Trophoblast cell (in vitro differentiated cells and primary cell): ENCODE measurements around the gene IRF7.

ENCODE experiments used
- DNase-seq, 2 donors: peaks; one replicate each; pipeline ENCODE4 v3.0.0-alpha.2; 2016
- H2AFZ ChIP-seq: 2 replicates; pipeline ENCODE4 v1.6.1; 2013; ENCODE audit warnings: low read length, moderate library complexity, mild to moderate bottlenecking; ENCODE audit not compliant: insufficient read depth, poor library complexity
- H2AK5ac ChIP-seq: 2 replicates; pipeline ENCODE4 v1.6.1; 2013; ENCODE audit warnings: mild to moderate bottlenecking, low read length
- H2BK120ac ChIP-seq: 2 replicates; pipeline ENCODE4 v1.6.1; 2013; ENCODE audit warnings: low read length, mild to moderate bottlenecking, moderate library complexity; ENCODE audit not compliant: insufficient read depth, poor library complexity
- H2BK12ac ChIP-seq: 2 replicates; pipeline ENCODE4 v1.6.1; 2013; ENCODE audit warnings: mild to moderate bottlenecking, low read length, moderate library complexity
- H2BK5ac ChIP-seq: 2 replicates; pipeline ENCODE4 v1.6.1; 2013; ENCODE audit warnings: low read length, low read depth, moderate library complexity, mild to moderate bottlenecking; ENCODE audit not compliant: poor library complexity
- H3K14ac ChIP-seq: 2 replicates; pipeline ENCODE4 v1.6.1; 2013; ENCODE audit warnings: mild to moderate bottlenecking, low read length
- H3K18ac ChIP-seq: 2 replicates; pipeline ENCODE4 v1.6.1; 2013; ENCODE audit warnings: mild to moderate bottlenecking, low read length
- H3K23ac ChIP-seq: 2 replicates; pipeline ENCODE4 v1.6.1; 2013; ENCODE audit warnings: low read length
- H3K27ac ChIP-seq: 2 replicates; pipeline ENCODE4 v1.5.1; 2013; ENCODE audit warnings: low read depth, mild to moderate bottlenecking, inconsistent platforms, low read length, moderate library complexity
- H3K27me3 ChIP-seq: 2 replicates; pipeline ENCODE4 v1.6.1; 2013; ENCODE audit warnings: inconsistent platforms, mild to moderate bottlenecking, low read length, moderate library complexity; ENCODE audit not compliant: insufficient read depth
- H3K36me3 ChIP-seq, 2 experiments: 1 replicate in 1 of 2; 2 replicates in 1 of 2; pipeline ENCODE4 v1.6.1; 2013; ENCODE audit warnings: low read length in 2 of 2, mild to moderate bottlenecking in 2 of 2, moderate library complexity in 1 of 2; ENCODE audit not compliant: insufficient read depth in 2 of 2, control insufficient read depth in 1 of 2
- H3K4ac ChIP-seq: 2 replicates; pipeline ENCODE4 v1.6.1; 2013; ENCODE audit warnings: low read depth, mild to moderate bottlenecking, low read length, moderate library complexity
- H3K4me1 ChIP-seq, 2 experiments: 1 replicate in 1 of 2; 2 replicates in 1 of 2; pipeline ENCODE4 v1.6.1; 2013; ENCODE audit warnings: low read length in 2 of 2, mild to moderate bottlenecking in 2 of 2, moderate library complexity in 1 of 2; ENCODE audit not compliant: insufficient read depth in 2 of 2, control insufficient read depth in 1 of 2
- H3K4me2 ChIP-seq: 2 replicates; pipeline ENCODE4 v1.6.1; 2013; ENCODE audit warnings: inconsistent platforms, mild to moderate bottlenecking, low read length, moderate library complexity
- H3K4me3 ChIP-seq: 2 replicates; pipeline ENCODE4 v1.5.1; 2013; ENCODE audit warnings: mild to moderate bottlenecking, low read depth, low read length, inconsistent platforms
- H3K79me1 ChIP-seq: one replicate; pipeline ENCODE4 v1.6.1; 2013; ENCODE audit warnings: low read length
- H3K79me2 ChIP-seq: 2 replicates; pipeline ENCODE4 v1.6.1; 2013; ENCODE audit warnings: low read length, mild to moderate bottlenecking; ENCODE audit not compliant: control insufficient read depth, insufficient read depth, poor library complexity
- H3K9ac ChIP-seq: 2 replicates; pipeline ENCODE4 v1.6.1; 2013; ENCODE audit warnings: mild to moderate bottlenecking, low read length
- H3K9me3 ChIP-seq: 2 replicates; pipeline ENCODE4 v1.6.1; 2013; ENCODE audit warnings: low read depth, mild to moderate bottlenecking, control low read depth, inconsistent platforms, low read length; ENCODE audit not compliant: insufficient read depth
- H4K12ac ChIP-seq: 2 replicates; pipeline ENCODE4 v1.6.1; 2013; ENCODE audit warnings: low read depth, mild to moderate bottlenecking, low read length, moderate library complexity
- H4K8ac ChIP-seq: 2 replicates; pipeline ENCODE4 v1.6.1; 2013; ENCODE audit warnings: low read depth, mild to moderate bottlenecking, low read length, moderate library complexity
- H4K91ac ChIP-seq: one replicate; pipeline ENCODE4 v1.6.1; 2013; ENCODE audit warnings: low read depth, mild to moderate bottlenecking, low read length, moderate library complexity
- WGBS: extraction: QIAGEN DNeasy Blood & Tissue Kit; methylation state at CpG from one replicate; pipeline ENCODE4 v1.1.7; 2013; ENCODE audit warnings: missing lambda C conversion rate; ENCODE audit not compliant: insufficient read length, insufficient coverage; ENCODE audit errors: extremely low coverage; 5-methylcytosine and 5-hydroxymethylcytosine counted together

The IRF7 gene

DNA sequence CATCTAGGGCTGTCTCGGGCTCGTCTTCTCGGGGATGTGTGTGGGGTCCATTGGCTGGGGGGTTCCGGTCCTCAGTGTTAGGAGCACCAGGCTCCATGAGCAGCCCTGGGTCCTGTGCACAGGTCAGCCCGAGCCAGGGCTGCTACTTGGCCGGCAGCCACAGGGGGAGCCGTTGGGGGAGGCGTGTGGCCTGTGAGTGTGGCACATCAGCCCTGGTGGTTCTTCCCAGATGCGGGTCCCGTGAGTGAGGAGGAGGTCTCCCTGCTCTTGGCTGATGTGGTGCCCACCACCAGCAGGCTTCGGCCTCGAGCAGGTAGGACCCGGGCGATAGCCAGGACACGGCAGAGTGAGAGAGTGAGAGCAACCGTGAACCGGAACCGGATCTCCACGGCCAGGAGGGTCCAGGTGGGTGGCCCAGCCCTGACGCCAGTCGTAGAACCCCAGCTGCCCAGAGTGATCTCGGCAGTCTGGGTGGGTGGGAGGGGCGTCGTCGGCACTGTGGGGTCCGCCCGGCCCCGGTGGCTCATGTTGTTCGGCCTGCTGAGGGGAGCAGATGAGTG, 18.5 kb downstream of the IRF7 start:
- DNase-seq = no peak
- no peaks in the 10 kb centered on the region for H3K4me1 ChIP-seq

DNA sequence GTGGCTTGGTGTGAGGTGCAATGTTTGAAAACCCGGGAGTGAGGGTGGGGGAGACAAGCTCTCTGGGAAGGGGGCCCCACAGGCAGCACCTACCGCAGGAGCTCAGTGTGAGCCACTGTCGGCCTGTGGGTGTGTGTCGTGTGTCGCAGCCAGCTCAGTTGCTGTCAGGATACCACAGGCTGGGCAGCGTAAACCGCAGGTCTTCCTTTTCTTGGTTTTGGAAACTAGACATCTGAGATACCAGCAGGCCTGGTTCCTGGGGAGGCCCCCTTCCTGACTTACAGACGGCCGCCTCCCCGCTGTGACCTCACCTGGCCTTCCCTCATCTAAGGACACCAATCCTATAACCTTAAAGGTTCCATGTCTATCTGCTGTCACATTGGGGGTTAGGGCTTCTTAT, 19.4 kb downstream of the IRF7 start:
- Histone ChIP-seq H3K23ac (no peak overlapping the region), H3K27ac (no peak overlapping the region), H2AFZ (no peak overlapping the region), H2BK5ac (no peak overlapping the region), H3K27me3 (no peaks in the 10 kb centered on the region), H4K12ac (no peak overlapping the region), H3K79me2 (no peaks in the 10 kb centered on the region), H4K91ac (no peak overlapping the region), H3K4me2 (no peak overlapping the region), H4K8ac (no peak overlapping the region), H3K79me1 (no peaks in the 10 kb centered on the region), H3K4me3 (no peak overlapping the region), H2BK120ac (no peak overlapping the region), H3K9ac (no peak overlapping the region), H2BK12ac (no peak overlapping the region), H3K18ac (no peak overlapping the region), H3K14ac (no peak overlapping the region), H3K9me3 (peaks cover 2% of the 10 kb centered on the region), H2AK5ac (no peak overlapping the region), H3K36me3 (peaks cover 82 to 85% of the 10 kb centered on the region in 2 experiments), H3K4me1 (no peaks in the 10 kb centered on the region), H3K4ac (no peak overlapping the region)
- no peak for DNase-seq
- WGBS = no CpG with 5 or more reads among the region's 10 CpGs

More for the DNA sequence above, 18.5 kb downstream of the IRF7 start:
- Histone ChIP-seq H4K91ac (no peak overlapping the region), H2BK5ac (no peak overlapping the region), H3K27ac (no peak overlapping the region), H3K36me3 (peaks cover 85 to 87% of the 10 kb centered on the region in 2 experiments), H3K9ac (no peak overlapping the region), H4K12ac (peak overlapping the region; percentile 4), H4K8ac (no peak overlapping the region), H3K18ac (no peak overlapping the region), H3K79me2 (no peaks in the 10 kb centered on the region), H3K4ac (no peak overlapping the region), H3K79me1 (no peaks in the 10 kb centered on the region), H3K27me3 (no peaks in the 10 kb centered on the region), H2BK12ac (no peak overlapping the region), H3K4me3 (no peak overlapping the region), H2AK5ac (no peak overlapping the region), H2AFZ (no peak overlapping the region), H3K14ac (no peak overlapping the region), H2BK120ac (no peak overlapping the region), H3K9me3 (peaks cover 2% of the 10 kb centered on the region), H3K4me2 (no peak overlapping the region), H3K23ac (no peak overlapping the region)
- no CpG with 5 or more reads among the region's 29 CpGs for WGBS

DNA sequence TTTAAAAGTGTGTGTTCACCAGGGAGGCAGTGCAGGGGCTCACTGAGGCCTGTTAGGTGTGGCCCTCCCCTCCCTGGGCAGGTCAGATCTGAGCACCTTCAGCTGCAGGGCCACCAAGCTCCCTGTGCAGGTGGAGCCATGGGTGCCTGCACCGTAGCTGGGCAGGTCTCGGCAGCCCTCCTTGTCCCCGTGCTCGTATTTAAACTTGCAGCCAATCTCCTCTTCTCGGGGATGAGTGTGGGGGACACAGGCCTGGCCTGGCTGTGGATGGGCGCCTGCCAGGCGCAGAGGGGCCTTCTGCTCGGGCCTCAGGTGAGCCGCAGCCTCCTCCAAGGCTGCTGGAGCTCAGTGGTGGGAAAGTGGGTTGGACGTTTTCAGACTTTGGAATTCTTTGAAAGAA, 20.4 kb downstream of the IRF7 start:
- H3K27ac ChIP-seq = no peak overlapping the region
- WGBS = no CpG with 5 or more reads among the region's 10 CpGs
- H3K4me2 ChIP-seq = no peak overlapping the region
- H2AK5ac ChIP-seq = no peak overlapping the region
- no peaks in the 10 kb centered on the region for H3K27me3 ChIP-seq
- no peaks in the 10 kb centered on the region for H3K4me1 ChIP-seq
- peaks cover 2% of the 10 kb centered on the region for H3K9me3 ChIP-seq
- H2BK12ac ChIP-seq = no peak overlapping the region
- H3K79me1 ChIP-seq = no peaks in the 10 kb centered on the region
- H3K9ac ChIP-seq = no peak overlapping the region
- H3K4me3 ChIP-seq = no peak overlapping the region
- H3K23ac ChIP-seq = no peak overlapping the region
- H3K18ac ChIP-seq = no peak overlapping the region
- H2BK120ac ChIP-seq = no peak overlapping the region
- H2AFZ ChIP-seq = no peak overlapping the region
- peaks cover 84 to 85% of the 10 kb centered on the region in 2 experiments for H3K36me3 ChIP-seq
- H3K14ac ChIP-seq = no peak overlapping the region
- no peak overlapping the region for H2BK5ac ChIP-seq
- no peak overlapping the region for H4K8ac ChIP-seq
- H3K79me2 ChIP-seq = no peaks in the 10 kb centered on the region
- no peak for DNase-seq
- no peak overlapping the region for H4K91ac ChIP-seq
- no peak overlapping the region for H3K4ac ChIP-seq
- no peak overlapping the region for H4K12ac ChIP-seq

DNA sequence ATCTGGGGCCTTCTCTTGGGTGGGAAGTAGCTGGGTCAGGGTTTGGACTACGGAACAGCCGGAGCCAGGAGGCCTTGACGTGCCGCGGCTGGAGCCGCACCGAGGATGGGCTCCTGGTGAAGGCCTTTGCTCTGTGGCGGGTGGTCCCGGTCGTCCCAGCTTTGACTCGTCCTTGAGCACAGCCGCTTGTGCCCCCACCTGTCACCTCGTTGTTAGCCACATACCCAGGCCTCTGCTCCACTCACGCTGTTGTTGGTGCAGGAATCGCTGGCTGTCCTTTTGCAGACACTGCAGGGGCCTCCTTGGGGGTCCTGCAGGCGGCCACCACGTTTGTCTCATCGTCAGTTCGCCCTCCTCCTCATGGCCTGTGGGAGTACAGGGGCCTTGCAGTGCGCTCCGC, 22.4 kb downstream of the IRF7 start:
- no peak overlapping the region for H2BK120ac ChIP-seq
- H3K79me1 ChIP-seq = no peaks in the 10 kb centered on the region
- H3K27me3 ChIP-seq = no peaks in the 10 kb centered on the region
- H3K14ac ChIP-seq = no peak overlapping the region
- no peaks in the 10 kb centered on the region for H3K79me2 ChIP-seq
- no peaks in the 10 kb centered on the region for H3K4me1 ChIP-seq
- H2AFZ ChIP-seq = no peak overlapping the region
- WGBS = no CpG with 5 or more reads among the region's 21 CpGs
- H2BK12ac ChIP-seq = no peak overlapping the region
- H3K23ac ChIP-seq = no peak overlapping the region
- no peak overlapping the region for H3K4ac ChIP-seq
- H3K9ac ChIP-seq = no peak overlapping the region
- H3K9me3 ChIP-seq = peaks cover 4% of the 10 kb centered on the region
- H2AK5ac ChIP-seq = no peak overlapping the region
- H3K18ac ChIP-seq = no peak overlapping the region
- H3K36me3 ChIP-seq = peaks cover 79 to 82% of the 10 kb centered on the region in 2 experiments
- no peak overlapping the region for H4K8ac ChIP-seq
- H3K27ac ChIP-seq = no peak overlapping the region
- H3K4me2 ChIP-seq = no peak overlapping the region
- H4K12ac ChIP-seq = no peak overlapping the region
- H4K91ac ChIP-seq = no peak overlapping the region
- H2BK5ac ChIP-seq = no peak overlapping the region
- no peak overlapping the region for H3K4me3 ChIP-seq
- no peak for DNase-seq
